ENCODE data around the gene ELMO1.

Gene ELMO1

GRCh38 chr7:37405603-37406122 lies 43.0 kb downstream of the ELMO1 start:
- H3K4me3 ChIP-seq (ENCODE audit: low read depth in 1 of 2, low read length in 2 of 2) = no peak overlapping the region
- H4K20me1 ChIP-seq (ENCODE audit: insufficient read depth, low read length) = no peaks in the 10 kb centered on the region
- no peaks in the 10 kb centered on the region for H3K36me3 ChIP-seq (ENCODE audit: insufficient read depth, low read length)
- no peaks in the 10 kb centered on the region for H3K9me3 ChIP-seq (ENCODE audit: insufficient read depth, low read length, severe bottlenecking)
- no peak overlapping the region for H3K27ac ChIP-seq (ENCODE audit: low read length)
- no peak overlapping the region for H3K4me2 ChIP-seq (ENCODE audit: insufficient read depth, low read length)
- no peak for DNase-seq
- no peaks in the 10 kb centered on the region for H3K79me2 ChIP-seq (ENCODE audit: insufficient read depth, low read length)
- H3K4me1 ChIP-seq (ENCODE audit: insufficient read depth, low read length) = no peaks in the 10 kb centered on the region
- H3K27me3 ChIP-seq (ENCODE audit: insufficient read depth, low read length, poor library complexity) = peaks cover 8% of the 10 kb centered on the region
- no peak for TF ChIP-seq EZH2 (IDR thresholded peaks at IDR 0.05; ENCODE audit: borderline replicate concordance, low read depth, low read length, severe bottlenecking)
- TF ChIP-seq CTCF (IDR thresholded peaks at IDR 0.05; ENCODE audit: borderline replicate concordance, extremely low read depth, low read length, poor library complexity, severe bottlenecking) = no peak
- H3K9ac ChIP-seq (ENCODE audit: low read depth, low read length) = no peak overlapping the region
- no peak overlapping the region for H2AFZ ChIP-seq (ENCODE audit: low read depth, low read length)
- ATAC-seq (ENCODE audit: insufficient read depth, low read depth) = no peak

- TF ChIP-seq EZH2 (IDR thresholded peaks at IDR 0.05; ENCODE audit: borderline replicate concordance, low read depth, low read length, severe bottlenecking) (no peak), CTCF (IDR thresholded peaks at IDR 0.05; ENCODE audit: borderline replicate concordance, extremely low read depth, low read length, poor library complexity, severe bottlenecking) (no peak)
- ATAC-seq (ENCODE audit: insufficient read depth, low read depth) = no peak
Measured at GRCh38 chr7:37405128-37405527, 43.5 kb downstream of the ELMO1 start.

GRCh38 chr7:37399876-37400421 lies 48.7 kb downstream of the ELMO1 start:
- Histone ChIP-seq H3K4me2 (ENCODE audit: insufficient read depth, low read length) (no peak overlapping the region), H3K27ac (ENCODE audit: low read length) (no peak overlapping the region), H3K36me3 (ENCODE audit: insufficient read depth, low read length) (no peaks in the 10 kb centered on the region), H2AFZ (ENCODE audit: low read depth, low read length) (no peak overlapping the region), H3K9ac (ENCODE audit: low read depth, low read length) (no peak overlapping the region), H3K27me3 (ENCODE audit: insufficient read depth, low read length, poor library complexity) (peaks cover 3% of the 10 kb centered on the region), H3K4me1 (ENCODE audit: insufficient read depth, low read length) (no peaks in the 10 kb centered on the region), H4K20me1 (ENCODE audit: insufficient read depth, low read length) (no peaks in the 10 kb centered on the region), H3K79me2 (ENCODE audit: insufficient read depth, low read length) (no peaks in the 10 kb centered on the region), H3K4me3 (ENCODE audit: low read depth in 1 of 2, low read length in 2 of 2) (no peak overlapping the region), H3K9me3 (ENCODE audit: insufficient read depth, low read length, severe bottlenecking) (no peaks in the 10 kb centered on the region)
- ATAC-seq (ENCODE audit: insufficient read depth, low read depth) (no peak), DNase-seq (no peak)
- TF ChIP-seq CTCF (IDR thresholded peaks at IDR 0.05; ENCODE audit: borderline replicate concordance, extremely low read depth, low read length, poor library complexity, severe bottlenecking) (no peak), EZH2 (IDR thresholded peaks at IDR 0.05; ENCODE audit: borderline replicate concordance, low read depth, low read length, severe bottlenecking) (no peak)

More at GRCh38 chr7:37405128-37405527, 43.5 kb downstream of the ELMO1 start:
- no peaks in the 10 kb centered on the region for H3K9me3 ChIP-seq (ENCODE audit: insufficient read depth, low read length, severe bottlenecking)
- no peaks in the 10 kb centered on the region for H4K20me1 ChIP-seq (ENCODE audit: insufficient read depth, low read length)
- DNase-seq = no peak
- H3K9ac ChIP-seq (ENCODE audit: low read depth, low read length) = no peak overlapping the region
- H3K79me2 ChIP-seq (ENCODE audit: insufficient read depth, low read length) = no peaks in the 10 kb centered on the region
- H3K36me3 ChIP-seq (ENCODE audit: insufficient read depth, low read length) = no peaks in the 10 kb centered on the region
- H3K27ac ChIP-seq (ENCODE audit: low read length) = no peak overlapping the region
- H3K4me3 ChIP-seq (ENCODE audit: low read depth in 1 of 2, low read length in 2 of 2) = no peak overlapping the region
- H2AFZ ChIP-seq (ENCODE audit: low read depth, low read length) = no peak overlapping the region
- no peaks in the 10 kb centered on the region for H3K4me1 ChIP-seq (ENCODE audit: insufficient read depth, low read length)
- H3K27me3 ChIP-seq (ENCODE audit: insufficient read depth, low read length, poor library complexity) = peaks cover 4% of the 10 kb centered on the region
- H3K4me2 ChIP-seq (ENCODE audit: insufficient read depth, low read length) = no peak overlapping the region

Data from DND-41 (cell line).